GM12878 (cell line): ENCODE data around the gene CFAP20.

Experiments
- EGR1 ChIP-seq, 2 experiments: IDR thresholded peaks; 1 replicate in 1 of 2; 2 replicates in 1 of 2; pipeline ENCODE4 v1.6.1; 2011 to 2012; ENCODE audit warnings: low read depth in 2 of 2, low read length in 2 of 2, borderline replicate concordance in 1 of 2, mild to moderate bottlenecking in 1 of 2, moderate library complexity in 1 of 2
- RFX5 ChIP-seq: IDR thresholded peaks from 2 replicates; pipeline ENCODE4 v1.6.1; 2011; ENCODE audit warnings: low read depth, low read length, improper control_type of control experiment
- SMC3 ChIP-seq: IDR thresholded peaks from 2 replicates; pipeline ENCODE4 v1.6.1; 2011; ENCODE audit warnings: low read length, improper control_type of control experiment, borderline replicate concordance
- ZNF24 ChIP-seq: fragments of 450-650 bp; IDR thresholded peaks from 2 replicates; pipeline ENCODE4 v1.6.1; 2017; ENCODE audit warnings: antibody characterized with exemption, mild to moderate bottlenecking
- TF ChIP-seq, protein P1 (sequence below): IDR thresholded peaks from 2 replicates; pipeline ENCODE4 v1.6.1; 2012; ENCODE audit warnings: low read depth, low read length, improper control_type of control experiment
- TF ChIP-seq, protein P2 (sequence below), 3 experiments: IDR thresholded peaks in 2 of 3; conservative IDR thresholded peaks in 1 of 3; 2 replicates each; pipeline ENCODE4 v1.5.1; 2011; ENCODE audit warnings: low read depth in 3 of 3, low read length in 3 of 3, mild to moderate bottlenecking in 3 of 3, control low read depth in 2 of 3, moderate library complexity in 2 of 3, inconsistent platforms in 1 of 3, mixed read lengths in 1 of 3; ENCODE audit not compliant: control insufficient read depth in 2 of 3, insufficient read depth in 1 of 3; ENCODE audit errors: extremely low read depth in 1 of 3
- TF ChIP-seq, protein P3 (sequence below): fragments of 450-650 bp; formaldehyde crosslinking; IDR thresholded peaks from 2 replicates; pipeline ENCODE4 v1.4.0; 2022; ENCODE audit warnings: mild to moderate bottlenecking, moderate library complexity

DNA sequence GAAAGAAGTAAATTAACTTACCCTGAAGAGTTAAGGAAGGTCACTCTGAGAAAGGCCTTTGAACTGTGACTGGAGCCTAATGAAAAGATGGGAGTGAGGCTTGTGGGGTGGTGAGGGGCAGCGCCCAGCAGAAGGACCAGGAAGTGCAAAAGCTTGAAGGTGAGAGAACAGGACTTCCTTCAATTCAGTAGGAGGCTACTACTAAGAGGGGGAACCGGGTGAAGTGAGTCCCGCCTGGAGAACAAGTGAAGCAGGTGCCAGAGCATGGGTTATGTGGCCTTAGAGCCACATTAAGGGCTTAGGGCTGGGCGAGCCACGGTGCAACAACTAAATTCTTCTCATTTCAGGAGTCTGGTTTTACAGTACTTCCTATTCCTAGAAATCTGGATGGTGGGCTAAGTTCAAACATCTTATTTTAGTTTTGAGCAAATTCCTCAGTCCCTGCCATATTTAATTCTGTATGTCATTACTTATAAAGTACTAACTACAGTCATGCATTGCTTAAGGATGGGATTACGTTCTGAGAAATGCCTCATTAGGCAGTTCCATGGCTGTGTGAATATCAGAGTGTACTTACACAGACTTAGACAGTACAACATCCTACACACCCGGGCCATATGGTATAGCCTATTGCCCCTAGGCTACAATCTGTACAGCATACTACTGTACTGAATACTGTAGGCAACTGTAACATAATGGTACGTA, 5.1 kb downstream of the CFAP20 start:
- TF ChIP-seq ZNF24 (no peak), SMC3 (no peak), EGR1 (IDR thresholded peaks at IDR 0.05; ENCODE audit: borderline replicate concordance in 1 of 2, low read depth in 2 of 2, low read length in 2 of 2) (no peak), RFX5 (no peak)
- TF ChIP-seq, protein P1, sequence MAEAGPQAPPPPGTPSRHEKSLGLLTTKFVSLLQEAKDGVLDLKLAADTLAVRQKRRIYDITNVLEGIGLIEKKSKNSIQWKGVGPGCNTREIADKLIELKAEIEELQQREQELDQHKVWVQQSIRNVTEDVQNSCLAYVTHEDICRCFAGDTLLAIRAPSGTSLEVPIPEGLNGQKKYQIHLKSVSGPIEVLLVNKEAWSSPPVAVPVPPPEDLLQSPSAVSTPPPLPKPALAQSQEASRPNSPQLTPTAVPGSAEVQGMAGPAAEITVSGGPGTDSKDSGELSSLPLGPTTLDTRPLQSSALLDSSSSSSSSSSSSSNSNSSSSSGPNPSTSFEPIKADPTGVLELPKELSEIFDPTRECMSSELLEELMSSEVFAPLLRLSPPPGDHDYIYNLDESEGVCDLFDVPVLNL = no peak
- TF ChIP-seq, protein P2, sequence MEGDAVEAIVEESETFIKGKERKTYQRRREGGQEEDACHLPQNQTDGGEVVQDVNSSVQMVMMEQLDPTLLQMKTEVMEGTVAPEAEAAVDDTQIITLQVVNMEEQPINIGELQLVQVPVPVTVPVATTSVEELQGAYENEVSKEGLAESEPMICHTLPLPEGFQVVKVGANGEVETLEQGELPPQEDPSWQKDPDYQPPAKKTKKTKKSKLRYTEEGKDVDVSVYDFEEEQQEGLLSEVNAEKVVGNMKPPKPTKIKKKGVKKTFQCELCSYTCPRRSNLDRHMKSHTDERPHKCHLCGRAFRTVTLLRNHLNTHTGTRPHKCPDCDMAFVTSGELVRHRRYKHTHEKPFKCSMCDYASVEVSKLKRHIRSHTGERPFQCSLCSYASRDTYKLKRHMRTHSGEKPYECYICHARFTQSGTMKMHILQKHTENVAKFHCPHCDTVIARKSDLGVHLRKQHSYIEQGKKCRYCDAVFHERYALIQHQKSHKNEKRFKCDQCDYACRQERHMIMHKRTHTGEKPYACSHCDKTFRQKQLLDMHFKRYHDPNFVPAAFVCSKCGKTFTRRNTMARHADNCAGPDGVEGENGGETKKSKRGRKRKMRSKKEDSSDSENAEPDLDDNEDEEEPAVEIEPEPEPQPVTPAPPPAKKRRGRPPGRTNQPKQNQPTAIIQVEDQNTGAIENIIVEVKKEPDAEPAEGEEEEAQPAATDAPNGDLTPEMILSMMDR (IDR thresholded peaks at IDR 0.05 in 2 of 3, conservative IDR thresholded peaks at IDR 0.05 in 1 of 3; ENCODE audit: control insufficient read depth in 2 of 3, extremely low read depth in 1 of 3, insufficient read depth in 1 of 3, low read depth in 3 of 3, low read length in 3 of 3) = no peak
- TF ChIP-seq, protein P3, sequence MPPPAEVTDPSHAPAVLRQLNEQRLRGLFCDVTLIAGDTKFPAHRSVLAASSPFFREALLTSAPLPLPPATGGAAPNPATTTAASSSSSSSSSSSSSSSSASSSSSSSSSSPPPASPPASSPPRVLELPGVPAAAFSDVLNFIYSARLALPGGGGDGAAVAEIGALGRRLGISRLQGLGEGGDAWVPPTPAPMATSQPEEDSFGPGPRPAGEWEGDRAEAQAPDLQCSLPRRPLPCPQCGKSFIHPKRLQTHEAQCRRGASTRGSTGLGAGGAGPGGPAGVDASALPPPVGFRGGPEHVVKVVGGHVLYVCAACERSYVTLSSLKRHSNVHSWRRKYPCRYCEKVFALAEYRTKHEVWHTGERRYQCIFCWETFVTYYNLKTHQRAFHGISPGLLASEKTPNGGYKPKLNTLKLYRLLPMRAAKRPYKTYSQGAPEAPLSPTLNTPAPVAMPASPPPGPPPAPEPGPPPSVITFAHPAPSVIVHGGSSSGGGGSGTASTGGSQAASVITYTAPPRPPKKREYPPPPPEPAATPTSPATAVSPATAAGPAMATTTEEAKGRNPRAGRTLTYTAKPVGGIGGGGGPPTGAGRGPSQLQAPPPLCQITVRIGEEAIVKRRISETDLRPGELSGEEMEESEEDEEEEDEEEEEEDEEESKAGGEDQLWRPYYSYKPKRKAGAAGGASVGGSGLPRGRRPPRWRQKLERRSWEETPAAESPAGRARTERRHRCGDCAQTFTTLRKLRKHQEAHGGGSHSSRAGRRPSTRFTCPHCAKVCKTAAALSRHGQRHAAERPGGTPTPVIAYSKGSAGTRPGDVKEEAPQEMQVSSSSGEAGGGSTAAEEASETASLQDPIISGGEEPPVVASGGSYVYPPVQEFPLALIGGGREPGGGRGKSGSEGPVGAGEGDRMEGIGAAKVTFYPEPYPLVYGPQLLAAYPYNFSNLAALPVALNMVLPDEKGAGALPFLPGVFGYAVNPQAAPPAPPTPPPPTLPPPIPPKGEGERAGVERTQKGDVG (CRISPR knock-in tag) = no peak
